Activated T-helper 17 cell treated with anti-CD3 and anti-CD28 coated beads, Interleukin-2, amount 50 U/mL, for 72 hours (primary cell): ENCODE results near the gene PALB2. TPM values are rescaled to one million over a fixed set of nuclear protein-coding genes. Genes with fewer than 3 reads are reported as not detected.
A peak's percentile ranks its signal among the peaks of the same experiment; 100 is the strongest.

Source experiments
- ATAC-seq: fragments of 150-1000 bp; cut with Tn5 transposase; replicated peaks from 2 replicates; pipeline ENCODE4 v1.10.0; 2021; ENCODE audit warnings: mild to moderate bottlenecking, moderate library complexity
- H3K27ac Mint-ChIP-seq: one replicate; pipeline ENCODE4 v1.8.0; 2022; ENCODE audit warnings: mixed read lengths
- H3K27me3 Mint-ChIP-seq: one replicate; pipeline ENCODE4 v1.8.0; 2022; ENCODE audit warnings: mixed read lengths
- H3K36me3 Mint-ChIP-seq: one replicate; pipeline ENCODE4 v1.8.0; 2022; ENCODE audit warnings: low read depth, mild to moderate bottlenecking, mixed read lengths
- H3K4me1 Mint-ChIP-seq: one replicate; pipeline ENCODE4 v1.8.0; 2022; ENCODE audit warnings: mixed read lengths
- H3K4me3 Mint-ChIP-seq: one replicate; pipeline ENCODE4 v1.8.0; 2022; ENCODE audit warnings: mild to moderate bottlenecking, mixed read lengths
- H3K9me3 Mint-ChIP-seq: one replicate; pipeline ENCODE4 v1.8.0; 2022; ENCODE audit warnings: mixed read lengths
- total RNA-seq, 2 donors: library from RNA; stranded (reverse); gene quantifications; one replicate each; pipeline ENCODE4 v1.2.3, GENCODE V29; 2022

Gene PALB2
- total RNA-seq, 2 donors from 2014 or later, result 17.6 to 20.5 TPM

DNA sequence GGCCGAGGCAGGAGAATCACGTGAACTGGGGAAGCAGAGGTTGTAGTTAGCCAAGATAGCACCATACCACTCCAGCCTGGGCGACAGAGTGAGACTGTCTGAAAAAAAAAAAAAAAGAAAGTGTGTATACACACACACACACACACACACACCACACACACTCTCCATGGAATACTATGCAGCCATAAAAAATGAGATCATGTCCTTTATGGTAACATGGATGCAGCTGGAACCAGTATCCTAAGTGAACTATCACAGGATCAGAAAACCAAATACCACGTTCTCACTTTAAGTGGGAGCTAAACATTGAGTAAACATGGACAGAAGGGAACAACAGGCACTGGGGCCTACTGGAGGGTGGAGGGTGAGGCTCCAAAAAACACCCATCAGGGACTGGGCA, 61.7 kb downstream of the PALB2 start:
- Mint-ChIP-seq H3K4me3 (no peak overlapping the region), H3K9me3 (no peaks in the 10 kb centered on the region), H3K4me1 (no peaks in the 10 kb centered on the region), H3K27me3 (no peaks in the 10 kb centered on the region), H3K36me3 (peaks cover 77% of the 10 kb centered on the region), H3K27ac (no peak overlapping the region)
- no peak for ATAC-seq

DNA sequence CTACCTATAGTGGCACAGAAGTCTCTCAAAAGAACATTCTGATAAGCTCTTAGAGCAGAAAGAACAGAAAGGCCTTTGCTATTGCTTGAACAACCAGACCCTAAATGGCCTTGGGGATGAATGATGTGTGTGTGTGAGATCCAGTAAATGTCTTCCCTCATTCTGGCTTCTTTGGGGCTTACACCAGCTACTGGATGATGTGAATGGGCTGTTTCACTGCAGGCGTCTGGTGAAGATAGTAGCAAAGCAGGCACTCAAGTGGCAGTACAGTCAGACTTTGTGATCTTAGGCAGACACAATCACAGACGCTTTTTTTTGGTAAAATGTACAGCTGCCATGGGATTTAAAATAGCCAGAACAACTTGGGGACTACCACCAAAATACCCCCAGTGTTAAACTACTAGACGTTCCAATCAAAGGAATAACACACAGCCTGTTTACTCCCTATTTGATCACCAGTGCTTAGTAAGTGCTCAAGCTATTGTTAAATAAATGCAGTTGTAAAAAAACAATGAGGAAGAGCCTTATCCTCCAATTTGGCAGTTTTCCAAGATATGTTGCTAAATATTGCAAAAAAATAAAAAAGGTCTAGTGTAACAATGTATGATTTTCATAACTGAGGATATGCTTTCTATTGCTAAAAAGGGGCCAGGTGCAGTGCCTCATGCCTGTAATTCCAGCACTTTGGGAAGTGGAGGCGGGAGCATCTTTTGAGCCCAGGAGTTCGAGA, 62.8 kb downstream of the PALB2 start:
- ATAC-seq, result no peak
- Mint-ChIP-seq H3K4me3 (no peak overlapping the region), H3K27ac (no peak overlapping the region), H3K27me3 (no peaks in the 10 kb centered on the region), H3K36me3 (peaks cover 77% of the 10 kb centered on the region), H3K4me1 (no peaks in the 10 kb centered on the region), H3K9me3 (no peaks in the 10 kb centered on the region)

DNA sequence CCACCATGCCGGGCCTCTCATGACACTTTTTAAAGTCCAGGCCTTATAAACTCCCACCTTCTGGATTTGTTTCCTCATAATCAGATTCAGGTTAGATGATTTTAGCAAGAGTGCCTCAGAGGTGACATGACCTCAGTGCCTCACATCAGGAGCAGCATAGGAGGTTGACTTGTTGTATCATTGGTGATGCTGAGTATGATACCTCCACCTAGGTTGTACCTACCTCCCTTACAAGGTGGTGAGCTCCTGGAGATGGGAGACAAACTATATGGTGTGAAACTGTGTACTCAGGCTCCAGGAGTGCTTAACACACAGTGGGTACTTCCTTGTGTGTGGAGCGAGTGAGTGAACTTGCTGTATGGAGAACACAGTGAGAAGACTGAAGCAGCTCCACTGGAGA, 63.6 kb downstream of the PALB2 start:
- H3K9me3 Mint-ChIP-seq, result no peaks in the 10 kb centered on the region
- H3K27ac Mint-ChIP-seq, result no peak overlapping the region
- H3K4me3 Mint-ChIP-seq, result no peak overlapping the region

DNA sequence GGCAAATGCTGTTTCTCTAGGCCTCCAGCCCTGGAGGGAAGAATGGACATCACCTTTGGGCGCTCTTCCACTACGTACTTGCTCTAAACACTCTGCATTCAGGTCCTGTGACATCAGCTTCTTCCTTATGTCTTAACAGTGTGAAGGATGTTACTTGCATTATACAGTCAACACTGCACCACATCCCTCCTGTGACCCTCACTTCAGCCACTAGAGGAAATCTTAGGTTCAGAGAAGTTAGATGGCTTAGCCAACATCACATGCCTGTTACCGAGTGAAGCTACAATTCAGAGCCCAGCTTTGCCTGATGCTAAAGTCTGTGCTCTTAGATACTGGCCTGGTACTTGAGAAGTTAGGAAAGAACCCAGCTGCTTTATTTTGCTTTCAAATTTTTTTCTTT, 65.3 kb downstream of the PALB2 start:
- H3K4me3 Mint-ChIP-seq, result no peak overlapping the region
- H3K27ac Mint-ChIP-seq, result no peak overlapping the region
- ATAC-seq, result no peak
- H3K27me3 Mint-ChIP-seq, result no peaks in the 10 kb centered on the region
- no peaks in the 10 kb centered on the region for H3K4me1 Mint-ChIP-seq
- H3K9me3 Mint-ChIP-seq, result no peaks in the 10 kb centered on the region
- peaks cover 77% of the 10 kb centered on the region for H3K36me3 Mint-ChIP-seq

More for the DNA sequence above, 63.6 kb downstream of the PALB2 start:
- Mint-ChIP-seq H3K36me3 (peaks cover 77% of the 10 kb centered on the region), H3K27me3 (no peaks in the 10 kb centered on the region), H3K4me1 (no peaks in the 10 kb centered on the region)
- no peak for ATAC-seq

DNA sequence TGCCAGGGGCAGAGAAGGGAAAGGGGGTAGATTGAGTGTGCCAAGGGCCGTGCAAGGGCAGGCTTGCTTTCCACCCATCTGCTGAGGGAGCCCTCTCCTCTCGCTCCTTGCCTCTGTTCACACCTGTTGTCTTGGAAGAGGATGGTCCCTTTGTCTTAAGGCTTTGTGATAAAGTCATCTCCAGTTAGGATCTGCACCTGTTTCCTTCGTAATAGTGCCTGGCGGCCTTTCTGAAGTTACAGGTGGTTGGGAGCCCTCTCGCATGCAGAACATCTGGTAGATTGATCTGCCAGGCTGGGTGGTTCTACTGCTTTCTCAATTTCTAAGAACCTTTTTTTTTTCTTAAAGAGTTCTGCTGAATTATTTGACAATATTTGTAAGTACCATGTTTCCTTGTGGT, 67.3 kb downstream of the PALB2 start:
- H3K27ac Mint-ChIP-seq, result no peak overlapping the region
- H3K9me3 Mint-ChIP-seq, result no peaks in the 10 kb centered on the region
- no peaks in the 10 kb centered on the region for H3K4me1 Mint-ChIP-seq
- no peaks in the 10 kb centered on the region for H3K27me3 Mint-ChIP-seq
- peaks cover 77% of the 10 kb centered on the region for H3K36me3 Mint-ChIP-seq
- H3K4me3 Mint-ChIP-seq, result no peak overlapping the region
- no peak for ATAC-seq

DNA sequence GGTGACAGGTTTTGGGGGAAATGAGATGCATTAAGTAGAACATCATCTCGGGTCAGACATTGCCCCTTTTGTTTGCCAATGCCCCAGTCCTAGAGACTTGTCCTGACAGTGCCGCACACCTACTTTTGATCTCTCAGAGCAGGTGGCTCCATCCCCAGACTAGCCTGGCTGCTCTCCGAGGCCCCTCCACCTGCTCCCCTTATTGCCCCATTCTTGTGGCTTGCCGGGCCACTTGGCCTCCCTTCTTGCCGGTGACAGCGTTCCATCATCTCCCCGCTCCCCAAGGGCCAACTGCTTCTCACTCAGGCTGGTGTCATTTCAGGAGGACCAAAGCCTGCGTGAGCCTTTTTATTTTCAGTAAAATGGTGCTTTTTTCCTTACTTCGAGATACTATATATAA, 68.7 kb downstream of the PALB2 start:
- Mint-ChIP-seq H3K4me1 (no peaks in the 10 kb centered on the region), H3K36me3 (peaks cover 85% of the 10 kb centered on the region), H3K27ac (no peak overlapping the region), H3K27me3 (no peaks in the 10 kb centered on the region), H3K4me3 (no peak overlapping the region), H3K9me3 (no peaks in the 10 kb centered on the region)
- ATAC-seq, result no peak

DNA sequence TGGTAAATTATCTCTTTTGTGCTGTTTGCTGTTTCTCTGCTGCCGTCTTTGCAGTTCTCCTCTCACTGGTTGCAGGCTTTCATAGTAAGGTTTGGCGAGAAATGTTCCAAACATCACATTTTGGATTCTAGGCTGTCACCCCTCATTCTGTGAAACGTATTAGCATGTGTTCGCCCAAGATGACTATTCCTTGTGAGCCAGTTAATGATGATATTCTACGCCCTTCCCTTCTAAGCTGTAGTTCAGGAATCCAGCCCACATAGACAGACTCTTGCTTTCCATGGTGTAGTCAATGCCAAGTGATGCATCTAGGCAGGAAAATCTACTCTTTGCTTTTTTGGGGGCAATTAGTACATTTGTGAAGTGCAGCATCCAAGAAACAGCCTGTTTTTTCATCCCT, 69.2 kb downstream of the PALB2 start:
- ATAC-seq, result no peak
- no peaks in the 10 kb centered on the region for H3K4me1 Mint-ChIP-seq
- no peaks in the 10 kb centered on the region for H3K9me3 Mint-ChIP-seq
- H3K27me3 Mint-ChIP-seq, result no peaks in the 10 kb centered on the region
- H3K4me3 Mint-ChIP-seq, result no peak overlapping the region
- H3K27ac Mint-ChIP-seq, result no peak overlapping the region
- H3K36me3 Mint-ChIP-seq, result peaks cover 86% of the 10 kb centered on the region

DNA sequence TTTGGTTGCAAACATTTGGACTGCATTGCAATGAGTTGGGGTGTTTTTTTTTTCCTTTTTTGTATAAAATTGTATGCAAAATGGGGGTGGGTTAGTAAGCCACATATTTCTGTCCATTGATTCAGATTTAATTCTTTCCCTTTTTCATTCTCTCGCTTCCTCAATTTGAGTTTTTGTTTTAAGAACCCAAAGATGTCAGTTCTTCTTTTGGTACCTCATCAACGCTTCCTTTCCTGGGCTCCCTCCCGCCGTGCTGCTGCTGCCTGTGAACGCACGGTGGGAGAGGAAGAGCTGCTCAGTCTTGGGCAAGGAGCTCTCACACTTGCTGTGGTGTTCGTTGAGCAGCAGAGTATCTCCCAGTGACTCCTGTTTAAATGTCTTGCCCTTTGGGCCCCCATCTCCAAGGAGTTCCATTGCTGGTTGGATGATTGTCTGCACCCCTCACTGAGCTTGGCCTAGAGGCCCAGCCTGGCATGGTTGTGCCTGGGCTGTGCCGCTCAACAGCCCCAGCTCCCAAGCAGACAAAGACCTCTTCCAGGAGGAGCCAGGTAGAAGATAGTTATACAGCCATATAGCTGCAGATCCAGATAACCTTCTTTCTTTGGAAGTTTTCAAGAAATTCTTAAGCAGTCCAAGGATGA, 70.0 kb downstream of the PALB2 start:
- no peaks in the 10 kb centered on the region for H3K4me1 Mint-ChIP-seq
- no peak for ATAC-seq
- H3K27me3 Mint-ChIP-seq, result no peaks in the 10 kb centered on the region

DNA sequence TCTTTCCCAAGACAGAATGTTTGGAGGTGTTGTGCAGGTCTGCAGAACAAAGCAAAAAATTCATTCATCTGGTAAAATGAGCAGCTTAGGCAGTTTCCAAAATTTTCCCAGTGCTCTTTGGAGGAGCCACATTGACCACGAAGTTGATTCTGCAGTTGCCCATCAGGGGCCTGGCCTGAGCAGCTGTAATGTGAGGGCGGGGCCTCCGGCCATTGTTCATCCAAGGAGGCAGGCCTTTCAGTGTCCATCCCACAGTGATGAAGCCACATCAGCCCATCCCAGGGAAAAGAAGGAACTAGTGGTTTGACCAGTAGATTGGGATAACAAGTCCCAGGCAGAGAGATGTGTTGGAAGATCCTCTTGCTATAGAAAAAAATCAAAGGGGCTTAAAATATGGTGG, 73.5 kb downstream of the PALB2 start:
- Mint-ChIP-seq H3K9me3 (no peaks in the 10 kb centered on the region), H3K36me3 (peaks cover 100% of the 10 kb centered on the region), H3K27me3 (no peaks in the 10 kb centered on the region), H3K4me3 (no peak overlapping the region), H3K27ac (no peak overlapping the region), H3K4me1 (peaks cover 5% of the 10 kb centered on the region)
- ATAC-seq, result no peak

More for the DNA sequence above, 70.0 kb downstream of the PALB2 start:
- Mint-ChIP-seq H3K36me3 (peaks cover 90% of the 10 kb centered on the region), H3K9me3 (no peaks in the 10 kb centered on the region), H3K4me3 (no peak overlapping the region), H3K27ac (no peak overlapping the region)

DNA sequence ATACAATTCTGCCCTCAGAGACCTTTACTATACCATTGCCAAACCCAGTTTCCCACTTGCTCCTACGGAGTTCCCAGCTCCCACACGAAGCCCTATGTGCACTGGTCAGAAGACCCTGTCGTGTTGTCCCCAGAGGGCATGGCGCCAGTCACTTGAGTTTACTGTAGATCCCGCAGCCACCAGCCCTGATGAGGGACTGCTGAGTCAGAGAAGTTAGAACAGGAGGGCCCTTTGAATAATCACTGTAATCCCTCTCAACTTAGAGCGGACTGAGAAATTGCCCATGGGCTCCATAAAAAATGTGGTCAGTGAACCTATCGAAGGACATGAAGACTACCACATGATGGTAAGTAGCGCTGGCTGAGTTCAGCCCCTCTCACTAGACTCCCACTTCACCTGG, 74.4 kb downstream of the PALB2 start:
- ATAC-seq, result no peak
- peaks cover 100% of the 10 kb centered on the region for H3K36me3 Mint-ChIP-seq
- no peaks in the 10 kb centered on the region for H3K9me3 Mint-ChIP-seq
- no peaks in the 10 kb centered on the region for H3K27me3 Mint-ChIP-seq
- no peak overlapping the region for H3K27ac Mint-ChIP-seq
- H3K4me1 Mint-ChIP-seq, result peaks cover 5% of the 10 kb centered on the region
- no peak overlapping the region for H3K4me3 Mint-ChIP-seq

DNA sequence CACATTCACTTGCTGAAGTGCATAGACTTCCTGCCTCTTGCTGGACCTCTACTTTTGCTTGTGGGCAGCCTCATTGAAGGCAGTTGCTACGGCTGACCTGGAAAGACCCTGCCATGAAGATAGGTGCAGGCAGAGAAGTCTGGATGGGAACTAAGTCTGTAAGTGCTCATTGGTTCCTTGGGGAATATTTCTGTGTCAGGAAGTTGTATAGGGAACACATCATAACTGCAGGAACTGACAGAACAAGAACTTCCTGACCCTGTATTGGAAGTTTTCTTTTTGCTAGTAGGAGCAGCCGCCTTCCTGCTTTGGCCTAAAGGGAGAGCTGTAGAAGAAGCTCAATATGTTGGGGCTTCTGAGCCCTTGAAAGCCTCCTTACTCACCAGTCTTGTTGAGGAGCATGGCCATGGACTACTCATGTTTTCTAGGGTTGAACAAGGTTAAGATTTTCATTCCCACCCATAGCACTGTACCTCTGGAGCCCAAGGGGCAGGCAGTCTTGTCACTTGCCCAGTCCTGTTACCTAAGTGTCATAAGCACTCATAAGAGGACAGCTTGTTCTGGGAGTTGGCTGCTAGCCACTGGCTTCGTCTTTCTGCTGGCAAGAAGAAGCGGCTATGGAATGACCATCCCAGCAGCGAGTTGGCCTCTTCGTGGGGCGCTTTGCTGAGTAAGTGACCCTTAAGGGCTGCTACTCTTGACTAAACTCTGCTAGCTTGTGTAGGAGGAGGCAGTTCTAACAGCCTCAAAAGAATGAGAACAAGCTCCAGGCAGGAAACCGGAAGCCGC, 76.3 kb downstream of the PALB2 start:
- H3K27me3 Mint-ChIP-seq, result no peaks in the 10 kb centered on the region
- no peak overlapping the region for H3K27ac Mint-ChIP-seq
- ATAC-seq, result no peak
- H3K9me3 Mint-ChIP-seq, result no peaks in the 10 kb centered on the region
- H3K4me1 Mint-ChIP-seq, result peaks cover 5% of the 10 kb centered on the region
- no peak overlapping the region for H3K4me3 Mint-ChIP-seq
- H3K36me3 Mint-ChIP-seq, result peaks cover 100% of the 10 kb centered on the region

DNA sequence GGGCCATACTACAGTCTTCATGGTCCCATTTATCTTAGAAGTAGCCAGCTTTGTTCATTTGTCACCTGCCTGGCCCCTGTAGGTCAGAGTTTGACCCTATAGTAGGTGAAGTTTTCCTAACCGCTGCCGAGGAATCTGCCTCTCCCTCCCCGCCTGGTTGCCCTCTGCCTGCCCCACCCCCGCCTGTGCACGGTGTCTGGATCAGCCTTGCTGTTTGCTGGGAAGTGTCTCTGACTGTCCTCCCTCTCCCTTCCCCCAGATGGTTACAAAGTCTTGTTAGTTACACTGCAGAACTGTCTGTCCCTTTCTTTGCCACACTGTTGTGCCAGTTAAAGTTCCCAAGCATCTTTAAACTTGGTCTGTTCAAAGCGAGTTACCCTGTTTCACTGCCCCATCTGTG, 77.9 kb downstream of the PALB2 start:
- Mint-ChIP-seq H3K4me3 (no peak overlapping the region), H3K4me1 (peaks cover 13% of the 10 kb centered on the region), H3K27me3 (no peaks in the 10 kb centered on the region), H3K36me3 (peaks cover 99% of the 10 kb centered on the region), H3K27ac (peak overlapping the region; percentile 28), H3K9me3 (no peaks in the 10 kb centered on the region)
- ATAC-seq, result no peak

DNA sequence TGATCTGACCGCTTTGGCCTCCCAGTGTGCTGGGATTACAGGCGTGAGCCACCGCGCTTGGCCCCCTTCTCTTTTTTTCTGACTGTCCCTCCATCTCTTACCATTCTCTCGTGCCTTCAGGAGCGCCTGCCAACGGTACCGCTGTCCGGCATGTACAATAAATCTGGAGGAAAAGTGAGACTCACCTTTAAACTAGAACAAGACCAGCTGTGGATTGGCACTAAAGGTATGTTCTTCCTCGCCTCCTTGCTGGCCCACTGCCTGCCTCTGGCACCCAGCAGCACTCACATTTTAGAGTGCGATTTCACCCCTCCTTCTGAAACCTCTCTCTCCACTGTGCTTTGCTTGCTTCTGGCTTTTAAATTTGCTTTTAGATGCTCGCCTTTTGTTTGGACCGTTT, 78.6 kb downstream of the PALB2 start:
- no peak overlapping the region for H3K4me3 Mint-ChIP-seq
- H3K4me1 Mint-ChIP-seq, result peaks cover 13% of the 10 kb centered on the region
- no peaks in the 10 kb centered on the region for H3K9me3 Mint-ChIP-seq
- H3K27me3 Mint-ChIP-seq, result no peaks in the 10 kb centered on the region
- peaks cover 92% of the 10 kb centered on the region for H3K36me3 Mint-ChIP-seq
- ATAC-seq, result no peak
- no peak overlapping the region for H3K27ac Mint-ChIP-seq

DNA sequence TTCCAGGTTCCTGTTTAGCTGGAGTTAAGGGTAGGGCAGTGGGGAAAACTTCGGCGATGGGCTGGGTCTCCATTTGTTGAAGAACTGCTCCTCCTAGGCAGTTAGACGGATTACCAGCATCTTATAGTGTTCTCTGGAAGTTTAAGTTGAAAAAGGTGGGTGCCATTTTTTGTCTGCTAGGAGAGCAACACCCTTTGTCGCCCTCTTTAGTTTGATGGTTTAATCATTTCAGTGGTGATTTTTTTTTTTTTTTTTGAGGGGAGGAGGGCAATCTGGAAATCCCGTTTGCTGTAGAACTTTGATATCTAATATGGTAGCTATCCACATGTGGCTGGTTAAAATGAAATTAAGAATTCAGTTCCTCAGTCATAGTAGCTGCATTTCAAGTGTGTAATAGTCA, 79.5 kb downstream of the PALB2 start:
- Mint-ChIP-seq H3K27ac (no peak overlapping the region), H3K4me3 (no peak overlapping the region), H3K4me1 (peaks cover 13% of the 10 kb centered on the region), H3K27me3 (no peaks in the 10 kb centered on the region), H3K36me3 (peaks cover 92% of the 10 kb centered on the region), H3K9me3 (no peaks in the 10 kb centered on the region)
- ATAC-seq, result no peak
